Measurements from ENCODE around the gene LNP1. TPM values are rescaled to one million over a fixed set of nuclear protein-coding genes. Genes with fewer than 3 reads are reported as not detected.

Gene LNP1
- total and polyA plus RNA-seq, 2 donors (not counting 1 experiment from before 2014, with no cell fraction given): 3.1 to 3.5 TPM

GRCh38 chr3:100437721-100438622 is 36.6 kb downstream of the LNP1 start:
- no peak overlapping the region for H3K4me3 ChIP-seq (replicated peaks in 1 of 4; ENCODE audit: control extremely low read depth in 1 of 4, insufficient read depth in 1 of 4, low read depth in 3 of 4, low read length in 4 of 4)

GRCh38 chr3:100438623-100438974 is 37.3 kb downstream of the LNP1 start:
- Histone ChIP-seq H2AFZ (ENCODE audit: low read length) (no peak overlapping the region), H3K9me3 (ENCODE audit: control insufficient read depth, insufficient read depth, low read depth, low read length) (no peaks in the 10 kb centered on the region), H3K4me2 (ENCODE audit: extremely low read depth, insufficient read depth, low read length) (no peak overlapping the region), H3K4me3 (replicated peaks in 1 of 4; ENCODE audit: control extremely low read depth in 1 of 4, insufficient read depth in 1 of 4, low read depth in 3 of 4, low read length in 4 of 4) (no peak overlapping the region), H3K9ac (ENCODE audit: insufficient read depth, low read length) (no peak overlapping the region), H3K4me1 (ENCODE audit: control insufficient read depth, extremely low read depth, insufficient read depth, low read length) (no peaks in the 10 kb centered on the region), H3K27ac (ENCODE audit: insufficient read depth, low read length) (no peak overlapping the region), H3K36me3 (ENCODE audit: control insufficient read depth, insufficient read depth, low read length) (no peaks in the 10 kb centered on the region), H4K20me1 (ENCODE audit: control insufficient read depth, extremely low read depth, insufficient read depth, low read length) (no peaks in the 10 kb centered on the region), H3K27me3 (ENCODE audit: control insufficient read depth, insufficient read depth, low read length) (no peaks in the 10 kb centered on the region), H3K79me2 (ENCODE audit: control insufficient read depth, insufficient read depth, low read length) (no peaks in the 10 kb centered on the region)
- no peak for DNase-seq (ENCODE audit: low read depth in 2 of 2)
- TF ChIP-seq EZH2 (IDR thresholded peaks at IDR 0.05; ENCODE audit: low read length, missing control alignments) (no peak), CTCF (conservative IDR thresholded peaks at IDR 0.05 in 1 of 2, IDR thresholded peaks at IDR 0.05 in 1 of 2; ENCODE audit: low read depth in 1 of 2, low read length in 2 of 2) (no peak)

More at GRCh38 chr3:100437721-100438622, 36.6 kb downstream of the LNP1 start:
- no peaks in the 10 kb centered on the region for H3K36me3 ChIP-seq (ENCODE audit: control insufficient read depth, insufficient read depth, low read length)
- H2AFZ ChIP-seq (ENCODE audit: low read length): no peak overlapping the region
- no peak overlapping the region for H3K27ac ChIP-seq (ENCODE audit: insufficient read depth, low read length)
- no peaks in the 10 kb centered on the region for H3K27me3 ChIP-seq (ENCODE audit: control insufficient read depth, insufficient read depth, low read length)
- H3K4me2 ChIP-seq (ENCODE audit: extremely low read depth, insufficient read depth, low read length): no peak overlapping the region
- no peaks in the 10 kb centered on the region for H3K4me1 ChIP-seq (ENCODE audit: control insufficient read depth, extremely low read depth, insufficient read depth, low read length)
- no peak for DNase-seq (ENCODE audit: low read depth in 2 of 2)
- H4K20me1 ChIP-seq (ENCODE audit: control insufficient read depth, extremely low read depth, insufficient read depth, low read length): no peaks in the 10 kb centered on the region
- no peaks in the 10 kb centered on the region for H3K79me2 ChIP-seq (ENCODE audit: control insufficient read depth, insufficient read depth, low read length)
- H3K9ac ChIP-seq (ENCODE audit: insufficient read depth, low read length): no peak overlapping the region
- H3K9me3 ChIP-seq (ENCODE audit: control insufficient read depth, insufficient read depth, low read depth, low read length): no peaks in the 10 kb centered on the region
- no peak for TF ChIP-seq CTCF (conservative IDR thresholded peaks at IDR 0.05 in 1 of 2, IDR thresholded peaks at IDR 0.05 in 1 of 2; ENCODE audit: low read depth in 1 of 2, low read length in 2 of 2)

- no peak overlapping the region for H2AFZ ChIP-seq (ENCODE audit: low read length)
- no peaks in the 10 kb centered on the region for H3K27me3 ChIP-seq (ENCODE audit: control insufficient read depth, insufficient read depth, low read length)
- no peak for DNase-seq (ENCODE audit: low read depth in 2 of 2)
- no peak overlapping the region for H3K9ac ChIP-seq (ENCODE audit: insufficient read depth, low read length)
- H3K4me1 ChIP-seq (ENCODE audit: control insufficient read depth, extremely low read depth, insufficient read depth, low read length): no peaks in the 10 kb centered on the region
- H4K20me1 ChIP-seq (ENCODE audit: control insufficient read depth, extremely low read depth, insufficient read depth, low read length): no peaks in the 10 kb centered on the region
- no peaks in the 10 kb centered on the region for H3K36me3 ChIP-seq (ENCODE audit: control insufficient read depth, insufficient read depth, low read length)
- H3K4me2 ChIP-seq (ENCODE audit: extremely low read depth, insufficient read depth, low read length): no peak overlapping the region
- H3K79me2 ChIP-seq (ENCODE audit: control insufficient read depth, insufficient read depth, low read length): no peaks in the 10 kb centered on the region
- no peak overlapping the region for H3K4me3 ChIP-seq (replicated peaks in 1 of 4; ENCODE audit: control extremely low read depth in 1 of 4, insufficient read depth in 1 of 4, low read depth in 3 of 4, low read length in 4 of 4)
- H3K27ac ChIP-seq (ENCODE audit: insufficient read depth, low read length): no peak overlapping the region
- TF ChIP-seq EZH2 (IDR thresholded peaks at IDR 0.05; ENCODE audit: low read length, missing control alignments) (no peak), CTCF (conservative IDR thresholded peaks at IDR 0.05 in 1 of 2, IDR thresholded peaks at IDR 0.05 in 1 of 2; ENCODE audit: low read depth in 1 of 2, low read length in 2 of 2) (no peak)
- H3K9me3 ChIP-seq (ENCODE audit: control insufficient read depth, insufficient read depth, low read depth, low read length): no peaks in the 10 kb centered on the region
Measured at GRCh38 chr3:100440895-100441294, 39.6 kb downstream of the LNP1 start.

Measured in fibroblast of lung (primary cell).